Keratinocyte (primary cell): ENCODE measurements around the gene LMCD1. TPM values are rescaled to one million over a fixed set of nuclear protein-coding genes. Genes with fewer than 3 reads are reported as not detected.

Experiments used
- DNase-seq: peaks from one replicate; pipeline ENCODE4 v3.0.0-alpha.2; 2011; ENCODE audit warnings: low read depth, missing footprints, low spot score
- FAIRE-seq: peaks from 2 replicates; lab custom pipeline; 2011; peaks lifted over from hg19 to GRCh38; lab: Jason Lieb, UNC
- H2AFZ ChIP-seq: 2 replicates; pipeline ENCODE4 v1.6.0; 2012; ENCODE audit warnings: low read length, control low read depth, inconsistent platforms; ENCODE audit not compliant: control insufficient read depth
- H3K27ac ChIP-seq: 2 replicates; pipeline ENCODE4 v1.5.1; 2011; ENCODE audit warnings: low read length; ENCODE audit not compliant: control insufficient read depth, insufficient read depth
- H3K27me3 ChIP-seq: 3 replicates; pipeline ENCODE4 v1.6.0; 2011; ENCODE audit warnings: low read length; ENCODE audit not compliant: control insufficient read depth, insufficient read depth; ENCODE audit errors: extremely low read depth
- H3K36me3 ChIP-seq, 2 experiments: 2 replicates in 1 of 2; 3 replicates in 1 of 2; pipeline ENCODE4 v1.5.1; 2011; ENCODE audit warnings: low read length in 2 of 2, mild to moderate bottlenecking in 1 of 2; ENCODE audit not compliant: control insufficient read depth in 2 of 2, insufficient read depth in 2 of 2; ENCODE audit errors: extremely low read depth in 1 of 2
- H3K4me1 ChIP-seq: 3 replicates; pipeline ENCODE4 v1.5.1; 2011; ENCODE audit warnings: low read length; ENCODE audit not compliant: control insufficient read depth, insufficient read depth; ENCODE audit errors: extremely low read depth
- H3K4me2 ChIP-seq: 3 replicates; pipeline ENCODE4 v1.6.0; 2011; ENCODE audit warnings: low read depth, low read length; ENCODE audit not compliant: control insufficient read depth, insufficient read depth; ENCODE audit errors: extremely low read depth
- H3K4me3 ChIP-seq, 3 experiments: fragments of 200-600 bp in 1 of 3; sonication (generic) in 1 of 3; 2 replicates in 2 of 3; 3 replicates in 1 of 3; pipeline ENCODE4 v1.5.1; 2011 to 2016; ENCODE audit warnings: low read length in 3 of 3, mild to moderate bottlenecking in 3 of 3, control low read depth in 2 of 3, inconsistent platforms in 1 of 3, low read depth in 1 of 3, mixed read lengths in 1 of 3, mixed run types in 1 of 3, moderate library complexity in 1 of 3; ENCODE audit not compliant: control insufficient read depth in 2 of 3, insufficient read depth in 2 of 3; ENCODE audit errors: extremely low read depth in 1 of 3
- H3K79me2 ChIP-seq: 2 replicates; pipeline ENCODE4 v1.6.0; 2012; ENCODE audit warnings: low read length; ENCODE audit not compliant: control insufficient read depth, insufficient read depth
- H3K9ac ChIP-seq: 3 replicates; pipeline ENCODE4 v1.6.0; 2011; ENCODE audit warnings: low read length; ENCODE audit not compliant: control insufficient read depth, insufficient read depth; ENCODE audit errors: extremely low read depth
- H3K9me1 ChIP-seq: 3 replicates; pipeline ENCODE4 v1.6.0; 2011; ENCODE audit warnings: low read length; ENCODE audit not compliant: control insufficient read depth, insufficient read depth; ENCODE audit errors: extremely low read depth
- H3K9me3 ChIP-seq: 2 replicates; pipeline ENCODE4 v1.5.1; 2012; ENCODE audit warnings: low read depth, low read length; ENCODE audit not compliant: control insufficient read depth
- H4K20me1 ChIP-seq: 3 replicates; pipeline ENCODE4 v1.6.0; 2011; ENCODE audit warnings: low read length; ENCODE audit not compliant: control insufficient read depth, insufficient read depth; ENCODE audit errors: extremely low read depth
- EZH2 ChIP-seq: IDR thresholded peaks from one replicate; pipeline ENCODE4 v1.6.1; 2012; ENCODE audit warnings: inconsistent platforms, mild to moderate bottlenecking, low read length, moderate library complexity
- dilution Hi-C: fragments of 300-500 bp; cut with MboI; formaldehyde crosslinking; loops from one replicate; pipeline ENCODE4 v1.7.0; 2020; ENCODE audit warnings: low sequenced_read_pairs; ENCODE audit not compliant: extremely low pct_ligation_motif_present
- polyA plus RNA-seq, 5 experiments: library from polyadenylated mRNA; depleted of rRNA in 3 of 5; stranded (reverse) in 3 of 5; stranded (forward) in 1 of 5; unstranded in 1 of 5; fragments of >200 nt; gene quantifications; 1 replicate in 1 of 5; 2 replicates in 3 of 5; 3 replicates in 1 of 5; pipeline versions ENCODE4 v1.2.1 to v1.2.3, GENCODE V29; 2011 to 2012; ENCODE audit warnings: missing spikeins in 2 of 5, low read depth in 1 of 5, low replicate concordance in 1 of 5
- TF ChIP-seq, protein P1 (sequence below), 3 experiments: IDR thresholded peaks in 1 of 3; conservative IDR thresholded peaks in 1 of 3; optimal IDR thresholded peaks in 1 of 3; 2 replicates in 2 of 3; 3 replicates in 1 of 3; pipeline versions ENCODE3 to v1.5.1; 2011; ENCODE audit warnings: low read length in 3 of 3, mild to moderate bottlenecking in 3 of 3, moderate library complexity in 2 of 3, control low read depth in 1 of 3, inconsistent platforms in 1 of 3; ENCODE audit not compliant: insufficient read depth in 2 of 3; ENCODE audit errors: extremely low read depth in 1 of 3

Gene LMCD1
- polyA plus RNA-seq, 1 donor (not counting 4 experiments of a cell fraction or from before 2014, with no cell fraction given) = 3.7 TPM

DNA sequence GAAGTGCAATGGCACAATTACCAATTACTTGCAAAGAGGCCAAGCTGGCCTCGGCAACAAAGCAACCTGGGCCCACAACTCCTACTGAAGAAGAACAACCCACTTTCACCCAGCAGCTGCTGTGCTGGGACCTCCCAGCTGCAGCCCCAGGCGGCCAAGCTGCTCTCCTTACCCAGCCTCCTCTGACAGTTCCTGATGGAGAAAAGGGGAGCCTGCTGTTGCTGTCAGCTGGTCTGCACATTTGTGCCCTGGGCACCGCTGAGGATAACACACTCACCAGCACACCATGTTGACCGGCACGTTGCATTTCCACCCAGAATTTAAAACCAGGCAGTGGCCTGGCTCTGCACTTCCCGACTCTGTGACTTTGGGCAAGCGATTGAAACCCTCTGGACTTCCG is 109.3 kb downstream of the LMCD1 start:
- no peak for DNase-seq
- dilution Hi-C loops = no loop called here
- FAIRE-seq = no peak

DNA sequence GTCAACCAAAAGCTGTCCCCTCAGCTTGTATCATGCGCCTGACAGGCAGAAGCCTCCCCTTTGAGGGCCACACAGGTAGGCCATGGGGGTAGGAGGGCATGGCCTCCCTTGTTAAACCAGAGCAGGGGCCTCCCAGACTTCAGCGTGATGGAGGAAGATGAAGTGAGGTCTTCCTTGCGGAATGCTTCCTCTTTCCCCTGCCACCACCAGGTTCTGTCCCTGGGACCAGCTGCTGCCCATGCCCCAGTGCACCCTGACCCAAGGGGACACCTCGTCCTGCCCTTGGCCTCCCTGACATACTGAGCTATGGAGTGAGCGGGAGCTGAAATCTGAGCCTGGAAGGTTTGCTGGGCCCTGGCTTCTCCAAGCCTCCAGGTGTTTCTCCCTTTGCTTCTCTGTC is 116.3 kb downstream of the LMCD1 start:
- Histone ChIP-seq H3K79me2 (no peaks in the 10 kb centered on the region), H4K20me1 (no peaks in the 10 kb centered on the region), H3K27me3 (no peaks in the 10 kb centered on the region), H3K9me3 (no peaks in the 10 kb centered on the region), H3K4me3 (no peak overlapping the region), H2AFZ (no peak overlapping the region), H3K9ac (no peak overlapping the region), H3K4me2 (no peak overlapping the region), H3K27ac (no peak overlapping the region), H3K36me3 (no peaks in the 10 kb centered on the region), H3K9me1 (no peaks in the 10 kb centered on the region), H3K4me1 (peaks cover under 1% of the 10 kb centered on the region)
- dilution Hi-C loops = no loop called here
- FAIRE-seq = no peak
- TF ChIP-seq, protein P1, sequence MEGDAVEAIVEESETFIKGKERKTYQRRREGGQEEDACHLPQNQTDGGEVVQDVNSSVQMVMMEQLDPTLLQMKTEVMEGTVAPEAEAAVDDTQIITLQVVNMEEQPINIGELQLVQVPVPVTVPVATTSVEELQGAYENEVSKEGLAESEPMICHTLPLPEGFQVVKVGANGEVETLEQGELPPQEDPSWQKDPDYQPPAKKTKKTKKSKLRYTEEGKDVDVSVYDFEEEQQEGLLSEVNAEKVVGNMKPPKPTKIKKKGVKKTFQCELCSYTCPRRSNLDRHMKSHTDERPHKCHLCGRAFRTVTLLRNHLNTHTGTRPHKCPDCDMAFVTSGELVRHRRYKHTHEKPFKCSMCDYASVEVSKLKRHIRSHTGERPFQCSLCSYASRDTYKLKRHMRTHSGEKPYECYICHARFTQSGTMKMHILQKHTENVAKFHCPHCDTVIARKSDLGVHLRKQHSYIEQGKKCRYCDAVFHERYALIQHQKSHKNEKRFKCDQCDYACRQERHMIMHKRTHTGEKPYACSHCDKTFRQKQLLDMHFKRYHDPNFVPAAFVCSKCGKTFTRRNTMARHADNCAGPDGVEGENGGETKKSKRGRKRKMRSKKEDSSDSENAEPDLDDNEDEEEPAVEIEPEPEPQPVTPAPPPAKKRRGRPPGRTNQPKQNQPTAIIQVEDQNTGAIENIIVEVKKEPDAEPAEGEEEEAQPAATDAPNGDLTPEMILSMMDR (optimal IDR thresholded peaks at IDR 0.05 in 1 of 3, IDR thresholded peaks at IDR 0.05 in 1 of 3, conservative IDR thresholded peaks at IDR 0.05 in 1 of 3; ENCODE audit: extremely low read depth in 1 of 3, insufficient read depth in 2 of 3, low read length in 3 of 3) = no peak
- DNase-seq = no peak

More for the DNA sequence above, 109.3 kb downstream of the LMCD1 start:
- H3K9me3 ChIP-seq = no peaks in the 10 kb centered on the region
- peak overlapping the region in 1 of 3 experiments; percentile 52 for H3K4me3 ChIP-seq
- H3K36me3 ChIP-seq = no peaks in the 10 kb centered on the region
- H4K20me1 ChIP-seq = no peaks in the 10 kb centered on the region
- H3K4me1 ChIP-seq = no peaks in the 10 kb centered on the region
- no peaks in the 10 kb centered on the region for H3K27me3 ChIP-seq
- peak overlapping the region; percentile 41 for H3K9ac ChIP-seq
- TF ChIP-seq EZH2 = no peak
- TF ChIP-seq, protein P1 (optimal IDR thresholded peaks at IDR 0.05 in 1 of 3, IDR thresholded peaks at IDR 0.05 in 1 of 3, conservative IDR thresholded peaks at IDR 0.05 in 1 of 3; ENCODE audit: extremely low read depth in 1 of 3, insufficient read depth in 2 of 3, low read length in 3 of 3) = no peak
- peak overlapping the region; percentile 41 for H3K4me2 ChIP-seq
- no peaks in the 10 kb centered on the region for H3K9me1 ChIP-seq
- peak overlapping the region; percentile 84 for H2AFZ ChIP-seq
- H3K79me2 ChIP-seq = no peaks in the 10 kb centered on the region
- H3K27ac ChIP-seq = peak overlapping the region; percentile 20
